HG03457 (cell line): ENCODE measurements around the gene CHMP6.

Experiments used
- ATAC-seq: cut with Tn5 transposase; IDR thresholded peaks from one replicate; pipeline ENCODE4 v1.9.1; 2021; ENCODE audit warnings: moderate number of reproducible peaks; ENCODE audit not compliant: unreplicated experiment

The CHMP6 gene

GRCh38 chr17:80991645-80992076, at the start of gene CHMP6:
CHMP6 (plus strand) TSS chr17:80991841; CDS start chr17:80991919, 78 bp downstream.
- no peak for ATAC-seq

- no peak for ATAC-seq
Observed at GRCh38 chr17:80942423-80943345, 49.0 kb upstream of the CHMP6 start.

GRCh38 chr17:80943346-80944145, 48.1 kb upstream of the CHMP6 start:
- no peak for ATAC-seq

- ATAC-seq = no peak
Observed at GRCh38 chr17:80944326-80944725, 47.3 kb upstream of the CHMP6 start.

GRCh38 chr17:80945736-80946135, 45.9 kb upstream of the CHMP6 start:
- ATAC-seq = no peak

GRCh38 chr17:80946449-80946848, 45.2 kb upstream of the CHMP6 start:
- ATAC-seq = no peak

- ATAC-seq = no peak
Observed at GRCh38 chr17:80947200-80947940, 44.3 kb upstream of the CHMP6 start.

- no peak for ATAC-seq
Observed at GRCh38 chr17:80948019-80948975, 43.3 kb upstream of the CHMP6 start.

DNA sequence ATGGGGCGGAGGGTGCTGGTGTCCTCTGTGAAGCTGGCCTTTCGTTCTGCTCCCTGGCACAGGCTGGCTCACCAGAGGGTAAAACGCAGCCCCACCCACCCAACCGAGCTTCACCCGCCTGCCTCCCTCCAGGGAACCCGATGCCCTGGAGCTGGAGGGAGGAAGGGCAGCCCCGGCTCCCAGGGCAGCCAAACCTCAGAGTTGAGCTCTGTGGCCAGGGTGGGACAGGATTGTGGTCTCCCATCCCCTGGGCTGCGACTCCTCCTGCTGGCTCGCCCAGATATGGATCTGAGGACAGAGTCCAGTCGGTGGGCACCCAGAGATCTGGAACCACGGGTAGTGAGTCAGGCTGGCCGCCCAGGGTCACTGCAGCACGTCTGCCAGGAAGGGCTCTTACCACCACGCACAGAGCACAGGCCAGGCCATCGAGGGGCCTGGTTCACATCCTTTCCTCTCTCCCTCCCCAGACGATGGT, 42.6 kb upstream of the CHMP6 start:
- no peak for ATAC-seq

GRCh38 chr17:80949451-80950421, 41.9 kb upstream of the CHMP6 start:
- no peak for ATAC-seq

DNA sequence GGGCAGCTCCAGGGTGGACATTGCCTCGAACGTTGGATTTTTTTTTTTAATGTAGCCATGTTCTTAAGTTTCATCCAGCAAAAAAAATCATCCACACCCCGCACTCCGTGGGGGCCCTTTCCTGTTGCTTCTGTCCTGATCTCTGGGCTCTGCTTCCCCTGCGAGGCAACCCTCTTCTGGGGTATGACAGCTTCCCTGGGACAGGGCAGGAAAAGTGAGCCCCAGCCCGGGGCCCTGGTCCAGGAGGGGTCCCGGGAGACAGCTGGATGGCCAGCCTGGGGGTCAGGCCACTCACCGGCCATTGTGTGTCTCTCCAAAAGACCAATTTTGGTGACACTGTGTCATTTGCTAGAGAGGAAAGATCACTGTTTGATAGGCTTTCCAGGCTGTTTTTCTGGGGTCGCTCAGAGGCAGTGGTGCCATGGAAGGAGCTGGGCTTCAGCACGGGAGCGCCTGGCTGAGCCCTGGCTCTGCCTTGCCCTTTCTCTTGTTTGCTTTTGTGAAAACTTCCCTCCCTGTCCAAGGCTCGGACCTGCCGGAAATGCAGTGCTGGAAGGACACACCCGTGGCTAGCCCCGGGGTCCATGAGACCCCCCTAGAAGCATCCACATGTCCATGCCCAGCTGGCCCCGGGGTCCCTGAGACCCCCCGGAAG, 41.0 kb upstream of the CHMP6 start:
- ATAC-seq = no peak

DNA sequence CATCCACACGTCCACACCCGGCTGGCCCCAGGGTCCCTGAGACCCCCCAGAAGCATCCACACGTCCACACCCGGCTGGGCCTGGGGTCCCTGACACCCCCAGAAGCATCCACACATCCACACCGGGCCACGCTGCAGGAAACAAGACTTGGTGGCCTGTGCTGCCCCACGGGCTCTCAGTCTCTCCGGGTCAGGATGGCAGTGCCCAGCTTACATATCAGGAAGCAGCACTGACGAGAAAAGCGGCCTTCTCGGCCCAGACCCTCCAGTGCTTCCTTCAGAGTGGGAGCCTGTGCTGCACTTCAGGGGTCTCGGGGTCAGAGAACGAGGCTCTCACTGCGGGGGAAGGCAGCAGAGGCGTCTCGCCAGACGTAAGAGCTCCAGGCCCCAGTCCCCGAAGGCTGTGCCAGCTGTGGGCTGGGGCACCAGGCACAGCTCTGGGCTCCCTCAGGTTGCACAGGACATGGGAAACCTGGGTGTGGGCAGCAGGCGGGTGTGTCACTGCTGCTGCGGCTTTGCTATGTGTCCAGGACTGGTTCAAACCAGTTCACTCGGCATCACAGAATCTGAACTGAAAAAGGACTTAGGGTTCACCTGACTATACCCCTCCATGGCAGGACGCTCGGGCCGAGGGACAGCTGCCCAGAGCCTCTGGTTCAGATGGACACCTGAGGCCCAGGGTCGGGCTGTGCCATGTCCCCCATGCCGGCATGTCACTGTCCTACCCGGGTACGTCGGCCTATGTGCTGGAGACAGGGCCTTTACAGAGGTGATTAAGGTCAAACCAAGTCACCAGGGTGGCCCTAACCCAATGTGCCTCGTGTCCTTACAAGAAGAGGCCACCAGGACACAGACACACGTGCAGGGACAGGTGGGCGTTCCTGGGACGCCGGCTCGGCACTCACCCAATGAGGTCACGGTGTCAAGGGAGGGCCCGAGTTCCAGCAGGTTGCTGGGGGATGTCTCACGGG, 40.2 kb upstream of the CHMP6 start:
- no peak for ATAC-seq

DNA sequence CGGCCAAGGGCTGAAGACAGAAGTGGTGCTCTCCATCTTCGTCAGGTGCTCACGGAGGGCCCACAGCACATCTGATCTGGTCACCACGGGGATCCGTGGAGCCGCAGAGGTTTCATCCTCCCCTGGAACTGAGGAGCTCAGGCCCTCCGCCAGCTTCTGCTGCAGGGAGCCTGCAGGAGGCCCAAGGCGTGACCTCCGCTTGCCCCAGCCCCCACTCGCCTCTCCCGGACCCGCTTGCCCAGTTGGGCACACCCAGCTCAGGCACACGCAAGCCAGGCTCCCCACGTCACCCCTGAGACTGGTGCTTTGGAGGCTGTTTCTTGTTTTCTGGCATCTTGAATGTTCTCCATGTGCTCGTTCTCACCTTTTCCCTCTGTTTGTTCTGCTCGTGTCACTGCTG, 39.4 kb upstream of the CHMP6 start:
- no peak for ATAC-seq

DNA sequence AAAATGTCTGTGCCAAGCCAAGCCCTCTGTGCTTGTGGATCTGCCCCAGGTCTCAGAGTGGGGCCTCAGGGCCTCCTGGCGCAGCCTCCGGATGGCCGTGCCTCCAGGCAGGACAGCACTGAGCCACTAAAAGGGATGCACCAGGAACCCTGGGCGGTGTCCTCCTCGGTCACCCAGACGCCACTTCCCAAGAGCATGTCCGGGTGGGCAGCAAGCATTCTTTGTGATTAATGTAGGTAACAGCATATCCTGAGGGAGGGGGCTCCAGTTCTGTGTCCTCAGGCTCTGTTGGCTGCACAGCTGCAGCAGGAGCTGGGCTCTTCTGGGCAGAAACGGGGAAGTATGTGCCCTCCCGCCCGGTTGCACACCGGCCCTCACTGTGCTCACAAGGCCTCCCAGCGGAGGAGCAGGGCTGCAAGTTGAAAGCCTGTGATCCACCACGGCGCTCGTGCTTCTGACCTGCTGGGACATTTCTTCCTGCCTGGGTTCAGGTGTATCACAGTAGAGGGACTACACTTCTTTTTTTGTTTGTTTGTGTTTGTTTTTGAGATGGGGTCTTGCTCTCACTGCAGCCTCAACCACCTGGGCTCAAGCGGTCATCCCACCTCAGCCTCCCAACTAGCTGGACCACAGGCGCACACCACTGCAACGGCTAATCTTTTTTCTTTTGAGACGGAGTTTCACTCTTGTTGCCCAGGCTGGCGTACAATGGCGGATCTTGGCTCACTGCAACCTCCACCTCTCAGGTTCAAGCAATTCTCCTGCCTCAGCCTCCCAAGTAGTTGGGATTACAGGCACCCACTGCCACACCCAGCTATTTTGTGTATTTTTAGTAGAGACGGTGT, 37.9 kb upstream of the CHMP6 start:
- no peak for ATAC-seq

DNA sequence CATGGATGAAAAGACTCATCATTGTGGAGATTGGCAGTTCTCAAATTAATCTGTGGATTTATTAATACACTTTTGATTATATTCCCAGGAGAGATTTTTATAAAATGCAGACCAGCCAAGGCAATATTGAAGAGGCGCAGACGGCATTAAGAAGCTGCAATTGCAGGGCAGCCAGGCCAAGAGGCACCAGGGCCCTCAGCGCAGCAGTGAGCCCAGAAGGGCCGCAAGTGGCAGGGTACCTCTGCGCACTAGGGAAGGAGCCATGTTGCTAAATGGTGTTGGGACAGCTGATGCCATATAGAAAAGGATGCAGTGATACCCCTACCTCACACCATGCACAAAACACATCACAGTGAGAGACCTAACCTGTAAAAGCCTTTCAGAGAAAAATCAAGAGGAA, 36.6 kb upstream of the CHMP6 start:
- no peak for ATAC-seq

- no peak for ATAC-seq
Observed at GRCh38 chr17:80955671-80956280, 35.9 kb upstream of the CHMP6 start.
